GM19193 (cell line): ENCODE data around the gene SERPINH1.

Experiments
- POLR2A ChIP-seq: IDR thresholded peaks from 4 replicates; pipeline ENCODE4 v1.6.1; 2011; ENCODE audit not compliant: insufficient read depth, insufficient read length; ENCODE audit errors: extremely low read depth

The SERPINH1 gene

GRCh38 chr11:75526192-75526541 is 35.9 kb upstream of the SERPINH1 start:
- no peak for TF ChIP-seq POLR2A

GRCh38 chr11:75527130-75527529 is 34.9 kb upstream of the SERPINH1 start:
- TF ChIP-seq POLR2A: no peak

GRCh38 chr11:75527938-75528735 is 33.9 kb upstream of the SERPINH1 start:
- no peak for TF ChIP-seq POLR2A

- no peak for TF ChIP-seq POLR2A
These were observed 31.5 kb upstream of the SERPINH1 start for GRCh38 chr11:75530577-75530976.

GRCh38 chr11:75531325-75531724 is 30.7 kb upstream of the SERPINH1 start:
- TF ChIP-seq POLR2A: no peak

GRCh38 chr11:75532200-75533048 is 29.6 kb upstream of the SERPINH1 start:
- no peak for TF ChIP-seq POLR2A

- TF ChIP-seq POLR2A: no peak
These were observed 28.2 kb upstream of the SERPINH1 start for GRCh38 chr11:75533896-75534258.

- TF ChIP-seq POLR2A: no peak
These were observed 27.6 kb upstream of the SERPINH1 start for GRCh38 chr11:75534259-75535069.

- no peak for TF ChIP-seq POLR2A
These were observed 27.0 kb upstream of the SERPINH1 start for GRCh38 chr11:75535071-75535470.

- peak; percentile 60 for TF ChIP-seq POLR2A
These were observed 25.0 kb upstream of the SERPINH1 start for GRCh38 chr11:75536786-75537641.

GRCh38 chr11:75537740-75538139 is 24.3 kb upstream of the SERPINH1 start:
- TF ChIP-seq POLR2A: no peak

- no peak for TF ChIP-seq POLR2A
These were observed 23.7 kb upstream of the SERPINH1 start for GRCh38 chr11:75538150-75538942.

GRCh38 chr11:75539459-75540334 is 22.4 kb upstream of the SERPINH1 start:
- no peak for TF ChIP-seq POLR2A
